ENCODE measurements around the gene NUP205.

NUP205 gene

DNA sequence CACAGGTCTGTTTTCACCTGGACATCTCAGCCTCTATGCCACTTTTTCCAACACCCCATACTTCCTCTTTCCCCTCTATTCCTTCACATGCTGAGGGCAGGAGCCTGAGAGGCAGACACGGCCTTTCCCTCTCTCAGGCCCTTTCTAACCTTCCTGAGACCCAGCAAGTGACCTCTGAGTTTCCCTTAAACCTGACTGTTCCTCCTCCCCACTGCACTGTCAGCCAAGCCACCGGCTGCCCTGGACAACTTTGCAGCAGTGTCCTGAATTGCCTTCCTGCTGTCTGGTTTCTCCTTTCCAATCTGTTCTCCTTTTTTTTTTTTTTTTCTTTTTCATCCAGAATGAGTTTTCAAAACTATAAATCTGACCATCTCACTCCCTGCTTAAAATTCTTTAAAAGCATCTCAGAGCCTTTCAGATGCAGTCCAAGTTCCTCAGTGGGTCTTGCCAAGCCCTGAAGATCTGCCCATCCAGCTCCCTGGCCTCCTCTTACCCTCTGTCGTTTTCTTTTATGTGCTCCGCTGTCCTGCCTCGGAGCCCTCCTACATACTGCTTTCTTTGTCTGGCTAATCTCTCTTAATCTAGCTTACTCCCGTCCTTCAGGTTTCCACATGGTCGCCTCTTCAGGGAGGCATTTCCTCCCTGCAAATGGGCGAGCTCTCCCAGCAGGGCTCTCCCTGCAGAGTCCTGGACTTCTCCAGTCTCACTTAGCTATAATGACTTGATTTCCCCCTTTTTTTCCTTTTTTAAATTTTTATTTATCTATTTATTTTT lies 139.7 kb downstream of the NUP205 start:
- no peak overlapping the region for H3K9ac ChIP-seq (ENCODE audit: low read length)
- no peaks in the 10 kb centered on the region for H3K36me3 ChIP-seq (ENCODE audit: control insufficient read depth, insufficient read depth, low read length)
- H3K4me3 ChIP-seq (ENCODE audit: low read length): no peak overlapping the region
- no peaks in the 10 kb centered on the region for H3K27me3 ChIP-seq (ENCODE audit: control insufficient read depth, insufficient read depth, low read length)
- H3K9me3 ChIP-seq (ENCODE audit: control insufficient read depth, low read length): no peaks in the 10 kb centered on the region
- H3K4me1 ChIP-seq (ENCODE audit: control insufficient read depth, insufficient read depth, low read length): no peaks in the 10 kb centered on the region
